DLD1 (cell line): Measurements from ENCODE around the gene SPACA7.
"Not testable (repeated sequence)": the region's sequence is repeated elsewhere in the genome, so short reads cannot be mapped to it uniquely, and the experiment has no call there.

Experiments used
- in situ Hi-C: cut with HindIII; loops from 2 replicates; pipeline ENCODE4 v1.10.0; 2017; ENCODE audit warnings: low sequenced_read_pairs

The SPACA7 gene

DNA sequence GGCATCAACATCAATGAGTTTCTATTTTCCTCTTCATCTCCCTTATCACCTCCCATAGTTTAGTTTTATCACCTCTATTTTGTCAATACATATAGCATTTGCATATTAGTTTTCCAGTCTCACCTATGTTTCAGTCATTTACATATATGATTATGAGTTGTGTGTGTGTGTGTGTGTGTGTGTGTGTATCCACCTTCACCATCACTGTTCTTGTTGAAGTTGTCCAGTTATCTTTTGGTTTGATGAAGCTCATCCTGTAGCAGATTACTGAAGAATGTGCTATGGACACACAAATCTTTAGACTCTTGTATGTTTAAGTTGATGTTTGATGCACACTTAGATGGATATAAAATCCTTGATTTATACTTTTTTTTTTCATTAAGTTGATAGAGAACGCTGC lies 40.5 kb downstream of the SPACA7 start:
- in situ Hi-C loops, result no loop called here

DNA sequence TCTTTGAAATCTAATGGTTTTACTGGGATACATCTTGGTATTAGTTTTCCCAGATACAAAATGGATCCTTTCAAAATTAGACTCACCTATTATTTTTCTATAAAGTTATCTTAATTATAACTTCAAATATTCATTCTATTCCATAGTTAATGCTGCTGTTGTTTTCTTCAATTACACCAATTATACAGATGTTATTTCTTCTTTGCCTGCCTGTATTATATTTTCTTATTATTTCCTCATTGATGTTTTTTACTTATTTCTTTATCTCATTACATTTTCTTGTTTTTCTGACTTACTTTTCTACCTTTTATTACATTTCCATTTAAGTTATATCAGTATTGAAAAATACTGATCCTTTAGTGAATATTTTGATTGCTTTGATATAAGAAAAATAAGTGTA lies 40.9 kb downstream of the SPACA7 start:
- in situ Hi-C loops, result no loop called here

DNA sequence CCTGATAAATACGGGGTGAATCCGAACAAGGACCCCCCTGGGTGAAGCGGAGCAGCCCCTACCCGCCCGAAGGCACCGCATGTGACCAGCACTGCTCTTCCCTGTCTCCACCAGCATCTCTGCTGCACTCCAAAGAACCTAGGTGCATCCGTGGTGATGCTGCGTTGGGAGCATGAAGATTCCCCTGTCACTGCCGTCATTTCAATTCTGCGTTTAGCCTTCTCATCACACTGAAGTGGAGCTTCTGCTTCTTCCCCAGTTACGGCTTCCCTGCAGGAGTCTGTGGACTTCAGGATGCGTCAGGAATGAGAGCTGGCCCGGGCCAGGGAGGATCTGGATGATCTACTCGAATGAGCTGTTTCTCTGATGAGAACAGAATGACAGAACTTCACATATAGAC lies 47.9 kb downstream of the SPACA7 start:
- in situ Hi-C loops, result no loop called here

DNA sequence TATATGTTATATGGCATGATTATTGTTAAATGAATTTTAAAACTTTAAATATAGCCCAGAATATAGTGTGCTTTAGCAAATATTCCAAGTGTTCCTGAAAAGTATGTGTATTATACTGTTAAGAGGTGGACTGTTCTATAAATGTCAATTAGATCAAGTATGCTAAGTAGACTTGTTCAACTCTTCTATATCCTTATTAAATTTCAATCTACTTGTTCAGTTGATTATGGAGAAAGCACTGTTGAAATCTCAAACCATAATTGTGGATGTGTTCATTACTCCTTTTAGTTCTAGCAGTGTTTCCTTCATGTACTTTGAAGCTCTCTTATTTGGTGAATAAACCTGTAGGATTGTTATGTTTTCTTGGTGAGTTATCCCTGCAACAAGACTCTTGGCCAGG lies 52.5 kb downstream of the SPACA7 start:
- in situ Hi-C loops, result no loop called here

DNA sequence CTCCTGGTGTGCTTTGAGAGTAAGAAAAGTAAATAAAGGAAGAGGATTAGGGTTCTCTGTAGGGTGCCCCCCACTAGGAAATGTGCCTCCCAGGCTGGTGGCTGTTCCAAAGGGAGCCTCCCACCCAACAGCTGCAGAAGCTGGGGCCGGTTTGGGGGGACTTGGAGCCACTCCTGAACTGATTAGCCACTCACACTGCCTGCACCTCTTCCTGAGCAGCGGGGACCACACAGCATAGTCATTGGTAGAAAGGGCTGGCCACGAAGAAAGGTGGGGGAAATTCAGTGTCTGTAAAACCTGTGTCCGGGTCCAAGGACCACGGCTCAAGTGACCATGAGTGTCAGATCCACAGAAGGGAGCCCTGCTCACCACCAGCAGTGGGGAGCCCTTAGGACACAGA lies 55.6 kb downstream of the SPACA7 start:
- in situ Hi-C loops, result no loop called here

DNA sequence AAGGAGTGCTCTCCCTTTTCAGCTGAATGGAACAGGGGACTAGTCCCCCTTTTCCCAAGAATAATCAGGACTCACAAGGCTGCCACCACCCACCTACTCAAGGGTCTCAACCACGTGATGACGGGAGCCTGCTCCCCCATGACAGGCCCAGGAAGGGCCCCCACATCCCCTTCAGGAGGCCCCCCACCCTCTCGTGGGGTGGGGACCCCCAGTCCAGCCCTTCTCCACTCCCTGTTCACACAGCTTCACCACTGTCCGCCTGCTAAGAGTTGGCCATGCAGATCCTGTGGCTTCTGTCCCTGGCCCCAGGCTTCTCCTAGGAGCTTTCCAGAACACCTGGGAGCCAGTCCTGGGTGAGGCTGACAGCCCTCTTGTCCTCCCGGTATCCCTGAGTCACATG lies 56.6 kb downstream of the SPACA7 start:
- in situ Hi-C loops, result not testable (repeated sequence)

DNA sequence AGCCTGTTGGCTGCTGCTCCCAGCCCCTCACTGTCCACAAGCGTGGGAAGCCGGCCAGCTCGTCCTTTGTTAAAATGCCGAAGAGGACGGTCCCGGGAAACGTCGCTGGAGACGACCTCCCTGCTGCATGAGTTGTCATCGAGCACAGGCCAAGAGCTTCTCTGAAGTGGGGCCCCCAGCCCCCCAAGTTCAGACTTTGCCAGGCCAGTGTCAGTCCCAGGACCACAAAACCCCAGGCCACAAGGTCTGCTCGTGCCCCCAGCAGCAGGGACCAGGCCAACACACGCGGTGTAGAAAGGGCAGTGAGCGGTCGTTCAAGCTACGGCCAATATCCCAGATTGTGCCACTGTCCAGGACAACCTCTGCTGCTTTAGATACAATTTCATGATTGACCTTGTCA lies 57.4 kb downstream of the SPACA7 start:
- in situ Hi-C loops, result not testable (repeated sequence)

DNA sequence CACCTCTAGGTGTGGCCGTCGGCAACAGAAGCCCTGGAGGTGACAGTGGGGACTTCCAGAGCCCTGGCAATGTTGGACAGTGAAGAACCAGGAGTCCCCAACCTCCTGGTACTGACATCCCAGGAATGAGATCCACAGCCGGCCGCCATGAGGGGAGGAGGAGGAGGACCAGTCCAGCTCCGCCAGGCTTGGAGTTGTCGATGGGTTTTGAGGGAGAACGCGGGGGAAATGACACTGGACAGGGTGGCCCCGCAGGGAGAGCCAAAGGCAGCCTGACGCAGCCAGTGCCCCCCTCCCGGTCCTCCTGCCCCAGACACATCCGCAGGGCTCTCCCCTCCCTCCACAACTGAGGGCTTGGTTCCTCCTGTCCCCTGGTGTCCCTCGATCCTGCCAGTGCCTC lies 57.9 kb downstream of the SPACA7 start:
- in situ Hi-C loops, result no loop called here

DNA sequence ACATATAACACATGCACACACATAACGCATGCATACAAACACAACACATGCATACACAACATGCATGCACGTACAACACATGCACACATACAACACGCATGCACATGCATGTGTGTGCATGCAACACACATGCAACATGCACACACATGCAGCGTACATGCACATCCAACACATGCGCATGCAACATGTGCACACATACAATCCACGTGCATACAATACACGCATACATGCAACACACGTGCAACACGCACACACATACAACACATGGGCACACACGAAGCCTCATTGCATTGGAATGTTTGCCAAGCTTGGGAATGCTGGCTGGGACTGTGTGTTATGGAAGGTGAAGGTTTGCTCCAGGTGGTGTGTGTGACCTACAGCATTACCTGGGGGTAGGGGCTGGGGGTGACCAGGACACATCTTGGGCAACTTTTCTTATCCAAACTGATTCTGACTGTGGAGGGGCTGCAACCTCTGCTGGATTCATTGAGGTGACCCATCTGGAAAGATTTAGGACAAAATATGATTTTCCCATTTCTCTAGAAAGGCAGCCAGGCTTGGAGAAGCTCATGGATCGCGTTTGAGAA lies 58.9 kb downstream of the SPACA7 start:
- in situ Hi-C loops, result no loop called here

DNA sequence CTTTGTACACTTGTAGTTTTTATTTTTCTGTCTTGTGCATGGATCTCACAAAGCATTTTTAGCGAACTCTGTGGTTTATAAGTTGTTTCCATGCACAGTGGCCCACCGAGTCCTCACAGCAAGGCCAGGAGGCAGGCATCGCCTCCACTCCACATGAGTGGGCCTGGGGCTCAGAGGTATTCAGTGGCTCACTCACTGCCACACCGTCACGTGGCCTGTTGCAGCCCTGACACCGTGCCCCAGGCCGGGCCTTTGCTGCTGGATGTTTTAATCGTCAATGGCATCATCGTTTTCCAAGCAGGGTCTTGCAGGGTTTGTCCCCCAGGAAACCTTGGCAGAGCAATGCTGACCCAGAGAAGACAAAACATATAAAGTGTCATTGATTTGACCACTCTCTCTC lies 59.8 kb downstream of the SPACA7 start:
- in situ Hi-C loops, result no loop called here

DNA sequence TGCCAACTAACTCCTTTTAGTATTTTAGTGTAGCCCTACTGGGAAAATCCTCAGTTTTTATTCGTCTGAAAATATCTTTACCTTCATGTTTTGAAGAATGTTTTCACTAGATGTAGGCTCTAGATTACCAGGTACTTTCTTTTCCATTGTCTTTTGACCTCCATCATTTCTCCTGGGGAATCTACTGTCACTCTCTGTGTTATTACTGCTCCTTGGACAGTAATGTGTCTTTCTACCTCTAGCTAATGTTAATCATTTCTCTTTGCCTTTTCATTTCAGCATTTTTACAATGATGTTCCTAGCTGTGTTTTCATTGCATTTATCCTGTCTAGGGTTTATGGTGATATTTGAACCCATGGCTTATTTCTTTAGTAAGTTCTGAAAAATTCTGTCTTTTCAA lies 61.9 kb downstream of the SPACA7 start:
- in situ Hi-C loops, result no loop called here

DNA sequence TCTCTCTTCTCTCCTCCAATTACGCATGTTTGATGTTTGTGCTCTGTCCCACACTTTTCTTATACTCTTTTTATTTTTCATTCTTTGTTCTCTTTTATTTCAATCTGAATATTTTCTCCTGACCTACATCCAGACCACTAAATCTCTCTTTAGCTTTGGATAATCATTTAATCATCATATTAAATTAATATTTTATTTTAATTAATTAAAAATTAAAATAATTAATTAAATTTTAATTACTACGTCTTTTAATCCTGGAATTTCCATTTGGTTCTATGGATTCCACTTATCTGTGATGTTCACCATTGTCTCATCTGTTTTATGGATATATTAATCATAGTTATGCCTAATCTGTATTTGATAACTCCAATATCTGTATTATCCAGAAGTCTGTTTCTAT lies 62.4 kb downstream of the SPACA7 start:
- in situ Hi-C loops, result no loop called here

DNA sequence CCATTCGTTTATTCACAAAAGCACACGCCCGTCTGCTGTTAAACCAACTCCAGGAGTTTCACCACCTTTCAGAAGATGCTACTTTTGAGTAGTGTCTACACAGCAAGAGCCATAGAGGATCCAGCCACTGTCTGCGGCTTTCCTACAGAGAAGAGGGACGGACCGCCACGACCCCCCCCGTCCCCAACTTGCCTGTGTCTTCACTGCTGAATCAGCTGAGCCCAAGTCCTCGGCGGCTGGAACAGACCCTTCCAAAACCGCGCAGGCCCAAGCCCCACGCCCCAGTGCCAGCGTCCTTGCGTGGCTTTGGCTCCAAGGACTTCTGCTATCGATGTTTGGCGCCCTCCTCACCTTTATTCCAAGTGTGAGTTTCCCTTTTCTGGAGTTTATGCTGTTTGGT lies 65.1 kb downstream of the SPACA7 start:
- in situ Hi-C loops, result loop anchor here (10.0 kb wide), 1 partner anchor 956 kb away; no protein-coding TSS in a partner anchor

DNA sequence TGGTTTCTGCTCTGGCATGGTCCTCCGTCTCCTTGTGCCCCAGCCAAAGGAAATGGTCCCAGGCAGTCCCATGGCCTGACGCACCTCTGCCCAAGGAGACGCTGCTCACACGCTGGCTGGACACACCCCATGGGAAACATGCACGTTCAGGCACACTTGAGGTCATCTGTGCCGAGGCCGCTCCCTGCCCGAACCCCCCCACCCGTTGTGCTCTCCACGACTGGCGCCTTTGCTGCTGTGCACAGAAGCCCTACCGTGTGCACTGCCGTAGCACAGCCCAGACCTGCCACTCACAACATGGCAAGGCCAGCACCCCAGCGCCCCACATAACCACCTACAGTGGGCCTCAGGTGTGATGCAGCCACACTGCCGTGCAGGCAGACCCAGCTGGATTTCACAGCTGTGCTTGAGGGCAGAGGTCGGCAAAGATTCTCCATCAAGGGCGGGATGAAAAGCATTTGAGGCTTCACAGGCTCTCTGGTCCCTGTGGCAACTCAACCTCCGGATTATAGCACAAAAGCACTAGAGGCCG lies 65.7 kb downstream of the SPACA7 start:
- in situ Hi-C loops, result loop anchor here (10.0 kb wide), 1 partner anchor 957 kb away; no protein-coding TSS in a partner anchor

DNA sequence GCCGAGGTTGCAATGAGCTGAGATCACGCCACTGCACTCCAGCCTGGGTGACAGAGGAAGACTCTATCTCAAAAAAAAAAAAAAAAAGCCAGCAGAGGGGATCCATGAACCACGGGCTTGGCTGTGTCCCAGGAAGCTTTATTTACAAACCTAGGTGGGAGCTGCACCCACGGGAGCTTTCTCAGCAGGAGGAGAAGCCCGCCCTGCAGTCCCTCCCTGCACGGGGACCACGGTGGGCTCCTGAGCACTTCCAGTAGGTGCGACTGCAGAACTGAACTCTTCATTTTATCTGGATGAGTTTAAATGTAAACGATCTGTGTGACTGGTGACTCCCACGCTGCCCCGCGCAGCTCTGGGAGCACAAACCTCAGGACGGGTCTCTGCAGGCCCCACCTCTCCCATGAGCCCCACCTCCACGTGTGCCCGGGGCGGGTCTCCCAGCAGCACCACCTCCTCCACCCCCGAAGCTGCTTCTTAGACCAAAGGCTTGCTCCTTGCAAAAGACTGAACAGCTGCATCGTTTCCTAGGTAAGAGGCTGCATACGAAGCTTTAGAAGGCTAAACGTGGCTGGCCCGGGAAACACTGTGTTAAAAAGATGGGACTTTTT lies 66.4 kb downstream of the SPACA7 start:
- in situ Hi-C loops, result loop anchor here (10.0 kb wide), 1 partner anchor 958 kb away; no protein-coding TSS in a partner anchor

DNA sequence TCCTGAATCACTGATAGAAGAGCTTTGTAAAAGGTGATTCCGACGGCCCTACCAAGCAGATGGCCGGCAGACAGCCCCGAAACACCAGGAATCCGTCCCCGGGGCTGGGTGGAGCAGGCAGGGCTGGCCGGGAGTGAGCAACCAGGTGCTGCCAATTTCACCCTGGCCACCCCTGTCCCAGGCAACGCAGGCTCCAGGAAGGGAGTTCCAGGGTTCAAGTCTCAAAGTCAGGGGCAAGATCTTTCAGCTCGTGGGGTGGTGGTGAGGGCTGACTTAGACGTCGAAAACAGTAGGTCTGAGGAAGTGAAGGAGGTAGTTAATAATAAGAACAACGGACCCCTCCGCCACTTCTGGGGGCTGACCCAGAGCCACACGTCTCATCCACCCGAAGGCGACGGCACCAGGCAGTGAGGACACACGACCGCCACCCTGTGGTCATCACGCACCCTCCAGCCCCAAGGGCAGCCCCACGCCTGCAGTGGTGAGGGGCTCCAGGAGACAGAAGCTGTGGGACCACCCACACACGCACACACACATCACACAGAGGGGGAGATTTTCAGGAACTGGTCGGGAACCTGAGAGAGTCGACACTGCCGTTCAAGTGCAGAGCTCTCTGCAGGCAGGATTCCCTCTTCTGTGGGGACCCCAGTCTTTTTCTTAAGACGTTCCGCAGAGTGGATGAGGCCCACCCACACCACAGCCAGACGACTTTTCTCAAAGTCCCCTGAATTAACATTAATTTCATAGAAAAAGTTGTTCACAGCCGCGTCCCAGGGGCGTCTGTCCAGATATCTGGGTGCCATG lies 67.2 kb downstream of the SPACA7 start:
- in situ Hi-C loops, result loop anchor here (10.0 kb wide), 1 partner anchor 959 kb away; no protein-coding TSS in a partner anchor

DNA sequence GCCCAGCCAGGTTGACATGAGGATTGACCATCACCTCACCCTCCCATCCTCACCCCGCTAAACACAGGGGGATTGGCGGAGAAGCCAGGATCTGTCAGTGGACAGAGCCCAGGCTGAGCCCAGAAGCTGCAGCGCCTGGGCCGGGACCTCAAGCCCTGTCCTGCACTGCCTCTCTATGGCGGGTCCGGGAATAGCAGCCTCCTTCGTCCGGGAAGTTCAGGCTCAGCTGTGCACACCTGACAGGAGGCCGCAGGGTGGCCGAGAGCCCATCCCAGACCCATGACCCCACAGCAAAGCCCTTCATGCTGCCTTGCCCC lies 67.8 kb downstream of the SPACA7 start:
- in situ Hi-C loops, result loop anchor here (10.0 kb wide), 1 partner anchor 959 kb away; no protein-coding TSS in a partner anchor

DNA sequence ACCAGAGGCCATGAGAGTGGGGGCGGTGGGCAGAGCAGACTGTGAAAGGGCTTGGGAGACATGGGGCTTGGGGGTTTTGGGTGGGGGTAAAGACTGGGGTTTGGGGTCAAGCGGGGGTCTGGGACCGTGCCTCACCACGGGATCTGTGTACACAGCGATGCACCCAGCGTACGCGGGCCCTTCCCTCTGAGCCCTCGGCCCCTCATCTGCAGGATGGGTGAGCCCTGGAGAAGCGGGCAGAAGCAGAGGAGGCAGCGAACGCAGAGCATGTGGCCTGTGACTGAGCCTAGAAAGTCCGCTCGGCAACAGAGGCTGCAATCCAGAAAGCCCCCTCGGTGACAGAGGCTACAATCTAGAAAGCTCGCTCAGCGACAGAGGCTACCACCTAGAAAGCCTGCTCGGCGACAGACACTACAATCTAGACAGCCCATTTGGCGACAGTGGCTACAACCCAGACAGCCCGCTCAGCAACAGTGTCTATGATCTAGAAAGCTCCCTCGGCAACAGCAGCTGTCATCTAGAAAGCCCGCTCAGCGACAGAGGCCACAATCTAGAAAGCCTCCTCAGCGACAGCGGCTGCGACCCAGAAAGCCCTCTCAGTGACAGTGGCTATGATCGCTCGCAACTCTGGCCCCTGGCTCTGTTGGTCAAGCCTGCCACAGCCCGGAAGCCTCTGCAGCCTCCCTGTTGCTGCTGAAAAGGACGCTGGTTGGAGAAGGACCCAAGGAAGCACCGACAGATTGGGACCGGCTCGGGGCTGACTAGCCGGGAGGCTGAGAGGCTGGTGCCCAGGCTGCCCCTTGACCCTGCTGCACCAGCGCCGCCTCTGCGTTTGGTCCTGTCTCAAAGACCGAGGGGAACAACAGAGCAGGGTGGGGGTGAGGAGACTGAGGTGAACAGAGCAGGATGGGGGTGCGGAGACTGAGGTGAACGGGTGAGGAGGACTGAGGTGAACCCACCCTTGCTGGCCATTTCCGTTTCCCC lies 68.6 kb downstream of the SPACA7 start:
- in situ Hi-C loops, result loop anchor here (10.0 kb wide), 1 partner anchor 960 kb away; no protein-coding TSS in a partner anchor

DNA sequence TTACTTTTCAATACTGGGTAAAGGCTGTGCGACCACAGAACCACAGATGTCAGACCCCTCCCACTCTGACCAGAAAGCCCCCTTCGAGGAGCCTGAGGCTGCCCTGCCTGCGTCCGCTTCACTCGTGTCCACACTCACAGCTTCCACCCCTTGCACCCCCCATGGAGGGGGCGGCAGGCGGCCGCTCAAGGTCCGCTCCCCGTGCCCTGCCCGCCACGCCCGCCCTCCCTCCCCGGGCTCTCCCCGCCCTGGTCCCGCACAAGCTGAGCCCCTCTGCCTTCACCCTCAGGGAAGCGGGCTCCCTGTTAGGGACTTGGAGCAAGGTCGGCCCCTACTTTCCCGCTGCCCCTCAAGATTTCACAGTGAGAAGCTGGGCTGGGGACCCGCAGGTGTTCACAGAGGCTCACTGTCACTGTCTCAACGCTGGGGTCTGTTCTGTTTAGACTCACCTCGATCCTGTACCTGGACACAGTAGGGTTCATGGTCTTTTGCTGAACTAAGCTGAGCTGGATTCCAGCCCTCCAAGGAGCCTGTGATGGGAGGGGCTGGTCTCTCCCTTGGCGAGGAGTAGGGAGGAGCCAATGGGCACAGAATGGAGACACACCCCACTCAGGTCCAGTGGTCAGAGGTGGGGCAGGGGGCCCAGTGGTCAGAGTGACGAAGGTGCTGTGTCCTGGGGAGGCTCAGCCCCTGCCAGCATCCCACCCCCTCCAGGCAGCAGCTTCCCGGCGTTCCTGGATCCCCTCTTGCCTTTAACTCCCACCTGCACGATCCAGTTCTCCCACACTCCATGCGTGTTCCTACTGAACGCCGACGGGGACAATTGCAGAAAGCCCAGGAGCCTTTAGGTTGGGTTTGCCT lies 69.5 kb downstream of the SPACA7 start:
- in situ Hi-C loops, result loop anchor here (10.0 kb wide), 1 partner anchor 961 kb away; no protein-coding TSS in a partner anchor
